Stimulated activated effector memory CD8-positive, alpha-beta T cell treated with anti-CD3 and anti-CD28 coated beads, Interleukin-12 subunit alpha, Interleukin-12 subunit beta, amount 100 ng/mL, for 72 hours (primary cell): ENCODE results near the gene SPATA20.
A peak's percentile ranks its signal among the peaks of the same experiment; 100 is the strongest.

Experiments used
- ATAC-seq: fragments of 150-1000 bp; cut with Tn5 transposase; 2 replicates; pipeline ENCODE4 v1.10.0; 2021
- DNase-seq, 2 donors: peaks; one replicate each; pipeline ENCODE4 v3.0.0; 2021 to 2022; ENCODE audit warnings: low spot score in 2 of 2
- H3K27ac Mint-ChIP-seq: one replicate; pipeline ENCODE4 v1.8.0; 2022; ENCODE audit warnings: mild to moderate bottlenecking, mixed read lengths
- H3K36me3 Mint-ChIP-seq: one replicate; pipeline ENCODE4 v1.8.0; 2022; ENCODE audit warnings: mild to moderate bottlenecking, mixed read lengths
- H3K4me1 Mint-ChIP-seq: one replicate; pipeline ENCODE4 v1.8.0; 2022; ENCODE audit warnings: mixed read lengths
- H3K4me3 Mint-ChIP-seq: one replicate; pipeline ENCODE4 v1.8.0; 2022; ENCODE audit warnings: mild to moderate bottlenecking, mixed read lengths
- H3K9me3 Mint-ChIP-seq: one replicate; pipeline ENCODE4 v1.8.0; 2022; ENCODE audit warnings: mixed read lengths

Gene SPATA20

DNA sequence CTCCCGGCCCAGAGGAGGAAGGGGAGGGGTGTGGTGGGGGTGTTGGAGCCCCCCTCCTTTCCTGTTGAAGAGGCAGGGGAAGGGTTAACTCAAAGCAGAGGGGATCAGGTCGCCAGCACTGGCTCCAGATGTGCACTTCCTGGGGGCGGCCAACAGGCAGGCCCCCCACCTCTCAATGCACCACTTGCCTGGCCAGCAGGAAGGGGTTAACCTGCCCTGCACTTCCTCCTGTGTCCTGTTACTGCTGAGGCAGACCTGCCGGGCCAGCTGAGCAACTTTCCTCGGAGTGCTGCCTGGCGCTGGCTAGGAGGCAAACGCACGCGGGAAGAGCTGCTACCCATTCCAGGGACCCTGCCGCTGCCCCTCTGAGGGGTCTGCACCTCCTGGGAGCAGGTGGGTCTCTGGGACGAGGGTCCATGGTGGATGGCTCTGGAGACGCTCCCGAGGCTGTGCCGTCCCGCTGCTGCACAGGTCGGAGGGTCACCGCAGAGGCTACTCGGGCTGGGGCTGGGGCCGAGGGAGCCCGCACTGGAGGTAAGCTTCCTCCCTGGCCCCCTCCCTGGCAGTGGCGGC, 14.4 kb upstream of the SPATA20 start, which contains the start of gene EPN3:
TSS of gene EPN3 (plus strand) at position 284 of the 573 bp plus-strand sequence. CDS start 3,822 bp downstream, outside the sequence.
- peaks cover 32% of the 10 kb centered on the region for H3K4me1 Mint-ChIP-seq
- H3K27ac Mint-ChIP-seq = no peak within 1 kb of the TSS
- H3K4me3 Mint-ChIP-seq = no peak within 1 kb of the TSS
- no peaks in the 10 kb centered on the region for H3K9me3 Mint-ChIP-seq
- ATAC-seq (no peak), DNase-seq (no peak)
- H3K36me3 Mint-ChIP-seq = no peaks in the 10 kb centered on the region

DNA sequence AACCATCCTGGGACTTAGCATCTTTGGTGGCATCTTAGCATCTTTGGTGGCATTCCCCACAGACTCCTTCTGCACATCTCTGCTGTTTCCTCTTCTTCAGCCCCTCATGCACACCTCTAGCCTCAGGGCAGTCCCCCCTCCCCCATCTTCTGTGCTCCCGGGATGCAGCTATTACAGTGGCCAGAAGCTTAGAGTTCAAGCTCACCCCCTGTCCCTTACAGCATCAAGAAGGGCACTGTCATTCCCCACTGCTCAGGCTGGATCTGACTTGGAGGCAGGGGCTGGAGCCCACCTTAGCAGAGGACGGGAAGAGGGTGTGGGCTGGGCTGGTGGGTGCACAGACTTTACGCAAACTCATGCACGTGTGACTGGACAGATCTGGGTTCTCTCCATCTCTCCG, 13.8 kb upstream of the SPATA20 start:
- no peaks in the 10 kb centered on the region for H3K36me3 Mint-ChIP-seq
- peaks cover 32% of the 10 kb centered on the region for H3K4me1 Mint-ChIP-seq
- H3K4me3 Mint-ChIP-seq = no peak overlapping the region
- no peaks in the 10 kb centered on the region for H3K9me3 Mint-ChIP-seq
- DNase-seq (no peak), ATAC-seq (no peak)
- no peak overlapping the region for H3K27ac Mint-ChIP-seq

DNA sequence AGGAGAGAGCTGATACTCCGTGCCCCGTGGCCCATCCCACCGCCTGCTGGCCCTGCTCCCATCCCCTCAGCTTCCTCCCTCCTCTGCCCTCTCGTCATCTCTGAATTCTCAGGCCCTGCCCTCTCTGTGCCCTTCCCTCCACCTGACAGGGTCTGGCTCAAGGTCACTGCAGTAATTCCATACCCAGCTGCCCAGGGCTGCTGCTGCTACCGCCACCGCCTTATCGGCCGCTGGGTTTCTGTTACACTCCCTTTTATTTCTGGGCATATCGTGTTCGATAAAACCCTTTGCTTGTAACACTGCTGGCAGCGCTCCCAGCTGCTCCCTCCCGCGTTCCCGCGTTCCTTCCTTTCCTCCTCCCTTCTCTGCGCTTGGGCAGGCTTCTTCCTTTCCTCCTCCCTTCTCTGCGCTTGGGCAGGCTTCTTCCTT, 13.2 kb upstream of the SPATA20 start:
- H3K4me3 Mint-ChIP-seq = no peak overlapping the region
- H3K9me3 Mint-ChIP-seq = no peaks in the 10 kb centered on the region
- no peaks in the 10 kb centered on the region for H3K36me3 Mint-ChIP-seq
- peak overlapping the region; percentile 20 for H3K27ac Mint-ChIP-seq
- H3K4me1 Mint-ChIP-seq = peaks cover 32% of the 10 kb centered on the region
- DNase-seq = no peak
- no peak for ATAC-seq

DNA sequence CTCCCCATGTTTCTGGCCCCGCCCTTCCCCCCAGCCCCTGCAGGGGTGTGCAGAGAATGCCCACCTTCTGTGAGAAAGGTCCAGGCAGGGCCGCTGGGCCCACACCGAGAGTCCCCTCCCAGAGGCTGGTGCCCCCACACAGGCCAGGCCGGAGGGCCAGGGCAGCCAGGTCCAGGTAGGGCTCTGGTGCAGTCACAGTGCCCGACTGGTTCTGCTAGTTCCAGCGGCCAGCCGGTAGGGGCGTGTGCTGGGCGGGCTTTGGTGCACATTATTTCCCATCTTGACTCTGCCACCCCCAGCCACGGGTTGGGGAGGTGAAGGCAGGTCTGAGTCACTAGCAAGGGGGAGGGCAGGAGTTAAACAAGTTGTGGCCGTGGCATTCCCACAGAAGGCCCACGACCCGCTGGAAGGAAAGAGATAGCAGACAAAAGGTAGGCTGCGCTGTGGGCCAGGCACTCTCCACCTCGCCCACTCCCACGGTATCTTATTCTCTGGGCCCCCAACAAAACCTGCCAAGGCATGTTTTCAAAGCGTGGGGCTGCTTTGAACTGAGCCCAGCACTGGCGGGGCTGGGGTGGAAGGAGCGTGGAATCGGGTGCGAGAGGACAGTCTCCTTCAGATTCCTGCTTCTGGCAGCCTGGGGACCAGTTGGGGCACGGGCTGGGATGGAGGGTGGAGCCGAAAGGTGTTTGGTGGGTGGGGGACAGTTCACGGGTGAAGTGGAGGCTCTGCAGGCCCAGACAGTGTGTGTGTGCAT, 12.6 kb upstream of the SPATA20 start:
- no peaks in the 10 kb centered on the region for H3K36me3 Mint-ChIP-seq
- no peaks in the 10 kb centered on the region for H3K9me3 Mint-ChIP-seq
- ATAC-seq (peak; percentile 66), DNase-seq (no peak)
- no peak overlapping the region for H3K4me3 Mint-ChIP-seq
- peaks cover 32% of the 10 kb centered on the region for H3K4me1 Mint-ChIP-seq
- H3K27ac Mint-ChIP-seq = peak overlapping the region; percentile 20

DNA sequence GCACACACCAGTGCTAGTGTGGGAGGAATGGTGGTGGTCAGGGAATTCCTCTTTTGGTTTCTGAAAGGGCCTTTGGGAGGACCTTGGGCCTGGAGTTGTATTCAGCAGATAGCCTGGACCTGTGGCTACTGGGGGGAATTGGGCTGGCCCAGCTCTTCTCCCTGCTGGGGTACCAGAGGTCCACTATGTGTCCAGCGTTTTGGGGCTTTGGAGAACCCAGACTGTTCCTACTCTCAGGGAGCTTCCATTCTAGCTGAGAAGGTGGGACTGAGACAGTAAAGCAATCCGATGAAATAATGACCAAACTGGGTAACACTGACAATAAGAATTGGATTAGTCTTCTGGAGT, 12.0 kb upstream of the SPATA20 start:
- H3K4me3 Mint-ChIP-seq = no peak overlapping the region
- H3K4me1 Mint-ChIP-seq = peaks cover 32% of the 10 kb centered on the region
- ATAC-seq (no peak), DNase-seq (no peak)
- H3K27ac Mint-ChIP-seq = no peak overlapping the region
- no peaks in the 10 kb centered on the region for H3K9me3 Mint-ChIP-seq
- no peaks in the 10 kb centered on the region for H3K36me3 Mint-ChIP-seq

DNA sequence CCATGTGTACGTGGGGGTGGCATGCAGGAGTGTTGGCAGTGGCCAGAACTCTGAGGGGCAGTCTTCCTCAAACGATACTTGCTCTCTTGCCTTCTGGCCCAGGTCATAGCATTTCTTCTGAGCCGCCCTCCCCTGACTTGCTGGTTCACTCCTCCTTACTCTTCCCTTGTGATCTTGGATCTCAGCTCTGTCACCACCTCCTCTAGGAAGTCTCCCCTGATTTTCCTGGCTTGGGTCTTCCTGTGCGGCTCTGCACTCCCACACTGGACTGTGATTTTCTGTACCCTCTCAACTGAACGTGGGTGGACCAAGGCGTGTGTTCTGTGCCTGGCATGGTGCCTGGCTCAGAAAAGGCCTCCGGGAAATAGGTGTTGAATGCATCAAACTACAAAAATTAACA, 11.6 kb upstream of the SPATA20 start:
- no peak overlapping the region for H3K27ac Mint-ChIP-seq
- ATAC-seq (no peak), DNase-seq (no peak)
- no peaks in the 10 kb centered on the region for H3K9me3 Mint-ChIP-seq
- H3K4me3 Mint-ChIP-seq = no peak overlapping the region
- peaks cover 32% of the 10 kb centered on the region for H3K4me1 Mint-ChIP-seq
- no peaks in the 10 kb centered on the region for H3K36me3 Mint-ChIP-seq

DNA sequence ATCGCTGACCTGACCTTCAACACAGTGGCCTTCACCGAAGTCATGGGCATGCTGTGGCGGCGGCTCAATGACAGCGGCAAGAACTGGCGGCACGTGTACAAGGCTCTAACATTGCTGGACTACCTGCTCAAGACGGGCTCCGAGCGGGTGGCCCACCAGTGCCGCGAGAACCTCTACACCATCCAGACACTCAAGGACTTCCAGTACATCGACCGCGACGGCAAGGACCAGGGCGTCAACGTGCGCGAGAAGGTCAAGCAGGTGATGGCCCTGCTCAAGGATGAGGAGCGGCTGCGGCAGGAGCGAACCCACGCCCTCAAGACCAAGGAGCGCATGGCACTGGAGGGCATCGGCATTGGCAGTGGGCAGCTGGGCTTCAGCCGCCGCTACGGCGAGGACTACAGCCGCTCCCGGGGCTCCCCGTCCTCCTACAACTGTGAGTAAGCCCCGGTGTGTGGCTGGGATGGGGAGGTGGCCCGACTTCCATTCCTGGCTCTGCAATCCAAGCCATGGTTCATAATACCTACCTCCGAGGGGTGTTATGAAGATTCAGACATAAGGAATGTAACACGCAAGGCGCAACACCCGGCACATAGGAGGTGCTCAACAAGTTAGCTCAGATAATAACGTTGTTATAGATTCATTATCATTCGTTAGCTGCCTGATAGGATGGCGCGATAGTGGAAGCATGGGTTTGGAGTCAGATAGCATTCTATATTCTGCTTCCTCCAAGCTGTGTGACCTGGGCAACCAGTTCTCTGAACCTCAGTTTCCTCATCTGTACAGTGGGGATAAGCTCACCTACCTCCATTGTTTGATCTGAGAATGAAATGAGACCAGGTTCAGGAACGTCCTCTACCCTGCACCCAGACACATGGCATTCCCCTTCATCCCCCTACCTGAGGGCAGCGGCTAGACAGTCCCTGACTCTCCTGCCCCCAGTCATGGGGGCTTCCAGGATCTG, 10.0 kb upstream of the SPATA20 start:
- Mint-ChIP-seq H3K27ac (no peak overlapping the region), H3K4me3 (no peak overlapping the region), H3K36me3 (no peaks in the 10 kb centered on the region), H3K9me3 (no peaks in the 10 kb centered on the region), H3K4me1 (peaks cover 36% of the 10 kb centered on the region)
- DNase-seq (no peak), ATAC-seq (no peak)

DNA sequence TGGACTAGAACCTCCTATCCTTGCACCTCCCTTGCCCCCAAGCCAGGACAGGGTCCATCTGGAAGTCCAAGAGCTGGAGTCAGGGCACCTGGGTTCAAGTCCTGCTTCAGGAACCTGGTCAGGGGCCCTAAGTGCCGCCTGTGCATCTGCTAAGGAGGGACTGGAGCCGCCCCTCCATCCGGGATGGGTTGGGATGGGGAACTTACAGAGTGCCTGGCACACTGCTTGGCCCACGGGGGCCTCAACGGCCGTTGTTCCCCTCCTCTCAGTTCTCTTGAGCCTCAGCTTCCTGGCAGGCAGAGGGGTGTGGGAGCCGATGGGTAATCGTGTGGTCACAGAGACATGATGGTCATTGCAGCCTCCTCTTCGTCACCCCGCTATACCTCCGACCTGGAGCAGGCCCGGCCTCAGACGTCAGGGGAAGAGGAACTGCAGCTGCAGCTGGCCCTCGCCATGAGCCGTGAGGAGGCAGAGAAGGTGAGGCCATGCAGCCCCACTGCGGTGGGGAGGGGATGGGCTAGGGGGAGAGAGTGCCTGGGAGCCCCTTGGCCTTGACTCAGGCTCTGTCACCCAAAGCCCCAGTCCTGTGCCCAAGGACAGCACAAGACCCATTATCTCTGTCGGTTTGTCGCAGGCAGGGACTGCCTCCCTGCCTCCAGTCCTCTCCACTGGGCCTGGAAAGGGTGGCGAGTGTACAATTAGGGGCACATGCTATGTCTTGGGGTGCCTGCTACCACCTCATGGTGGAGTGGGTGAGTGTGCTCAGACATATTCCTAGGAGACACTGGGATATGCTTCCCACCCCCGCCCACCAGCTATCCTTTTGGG, 9.0 kb upstream of the SPATA20 start:
- Mint-ChIP-seq H3K9me3 (no peaks in the 10 kb centered on the region), H3K36me3 (no peaks in the 10 kb centered on the region), H3K4me1 (peaks cover 32% of the 10 kb centered on the region), H3K4me3 (no peak overlapping the region), H3K27ac (no peak overlapping the region)
- ATAC-seq (no peak), DNase-seq (no peak)

DNA sequence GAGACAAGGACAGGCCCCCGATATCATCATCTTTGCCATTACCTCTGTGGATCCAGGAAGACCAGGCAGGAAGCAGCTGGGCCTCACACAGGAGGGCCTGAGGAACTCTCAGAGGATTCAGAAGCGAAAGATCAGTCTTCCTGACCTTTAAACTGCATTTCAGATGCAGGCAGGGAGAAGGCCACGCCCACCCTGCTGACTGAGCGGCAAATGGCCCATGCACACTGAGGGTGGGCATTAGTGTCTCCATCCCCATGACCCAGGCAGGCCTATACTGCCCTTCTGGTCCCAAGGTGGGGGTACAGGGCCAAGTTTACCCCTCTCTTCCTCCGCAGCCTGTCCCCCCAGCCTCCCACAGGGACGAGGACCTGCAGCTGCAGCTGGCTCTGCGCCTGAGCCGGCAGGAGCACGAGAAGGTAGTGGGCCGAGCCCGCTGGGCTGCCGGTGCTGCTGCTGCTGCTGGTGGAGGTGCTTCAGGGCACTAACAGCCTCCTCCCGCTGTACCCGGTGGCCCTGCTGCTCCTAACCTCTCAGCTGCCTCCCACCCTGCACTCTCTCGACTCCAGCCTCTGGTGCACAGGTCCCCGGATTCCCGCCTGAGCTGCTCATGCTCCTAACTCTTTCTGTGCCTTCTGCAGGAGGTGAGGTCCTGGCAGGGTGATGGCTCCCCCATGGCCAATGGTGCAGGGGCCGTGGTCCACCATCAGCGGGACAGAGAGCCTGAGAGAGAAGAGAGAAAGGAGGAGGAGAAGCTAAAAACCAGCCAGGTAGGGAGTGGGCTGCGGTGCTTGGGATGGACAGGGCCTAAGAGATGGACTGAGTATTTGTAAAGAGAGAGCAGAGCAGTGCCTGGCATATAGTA, 8.2 kb upstream of the SPATA20 start:
- ATAC-seq (no peak), DNase-seq (no peak)
- Mint-ChIP-seq H3K36me3 (no peaks in the 10 kb centered on the region), H3K27ac (no peak overlapping the region), H3K4me1 (peaks cover 24% of the 10 kb centered on the region), H3K9me3 (no peaks in the 10 kb centered on the region), H3K4me3 (no peak overlapping the region)

DNA sequence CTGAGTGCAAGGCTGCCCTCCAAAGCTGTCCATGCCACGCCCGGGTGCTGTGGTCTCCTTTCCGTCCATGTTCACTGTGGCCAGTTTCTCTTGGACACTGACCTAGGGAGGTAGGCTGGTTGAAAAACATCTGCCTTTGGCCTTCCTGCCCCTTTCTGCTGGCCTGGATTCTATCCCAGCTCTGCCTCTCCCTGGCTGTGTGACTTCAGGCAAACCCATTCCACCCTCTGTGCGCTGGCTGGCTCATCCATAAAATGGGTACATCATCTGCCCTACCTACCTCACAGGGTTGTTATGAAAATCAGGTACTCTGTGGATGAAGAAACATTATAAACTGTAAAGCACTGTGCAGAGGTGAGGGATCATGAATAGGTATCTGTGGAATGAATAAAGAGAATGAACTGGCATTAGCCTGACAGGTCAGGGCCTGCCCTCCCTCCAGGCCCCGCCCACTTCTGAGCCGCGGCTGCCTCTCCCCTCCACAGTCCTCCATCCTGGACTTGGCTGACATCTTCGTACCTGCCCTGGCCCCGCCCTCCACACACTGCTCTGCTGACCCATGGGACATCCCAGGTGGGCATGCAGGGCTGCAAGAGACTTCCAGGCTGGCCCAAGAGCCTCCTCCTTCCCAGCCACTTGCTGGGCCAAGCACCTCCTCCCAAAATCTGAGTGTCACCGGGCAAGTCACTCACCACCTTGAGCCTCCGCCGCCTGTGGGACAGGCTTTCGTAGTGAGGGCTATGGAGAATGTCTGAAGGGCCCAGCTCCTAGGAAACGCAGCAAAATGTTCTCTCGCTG, 7.0 kb upstream of the SPATA20 start:
- H3K4me1 Mint-ChIP-seq = peaks cover 21% of the 10 kb centered on the region
- H3K36me3 Mint-ChIP-seq = no peaks in the 10 kb centered on the region
- H3K4me3 Mint-ChIP-seq = no peak overlapping the region
- no peak for ATAC-seq
- no peak for DNase-seq
- no peaks in the 10 kb centered on the region for H3K9me3 Mint-ChIP-seq
- no peak overlapping the region for H3K27ac Mint-ChIP-seq

DNA sequence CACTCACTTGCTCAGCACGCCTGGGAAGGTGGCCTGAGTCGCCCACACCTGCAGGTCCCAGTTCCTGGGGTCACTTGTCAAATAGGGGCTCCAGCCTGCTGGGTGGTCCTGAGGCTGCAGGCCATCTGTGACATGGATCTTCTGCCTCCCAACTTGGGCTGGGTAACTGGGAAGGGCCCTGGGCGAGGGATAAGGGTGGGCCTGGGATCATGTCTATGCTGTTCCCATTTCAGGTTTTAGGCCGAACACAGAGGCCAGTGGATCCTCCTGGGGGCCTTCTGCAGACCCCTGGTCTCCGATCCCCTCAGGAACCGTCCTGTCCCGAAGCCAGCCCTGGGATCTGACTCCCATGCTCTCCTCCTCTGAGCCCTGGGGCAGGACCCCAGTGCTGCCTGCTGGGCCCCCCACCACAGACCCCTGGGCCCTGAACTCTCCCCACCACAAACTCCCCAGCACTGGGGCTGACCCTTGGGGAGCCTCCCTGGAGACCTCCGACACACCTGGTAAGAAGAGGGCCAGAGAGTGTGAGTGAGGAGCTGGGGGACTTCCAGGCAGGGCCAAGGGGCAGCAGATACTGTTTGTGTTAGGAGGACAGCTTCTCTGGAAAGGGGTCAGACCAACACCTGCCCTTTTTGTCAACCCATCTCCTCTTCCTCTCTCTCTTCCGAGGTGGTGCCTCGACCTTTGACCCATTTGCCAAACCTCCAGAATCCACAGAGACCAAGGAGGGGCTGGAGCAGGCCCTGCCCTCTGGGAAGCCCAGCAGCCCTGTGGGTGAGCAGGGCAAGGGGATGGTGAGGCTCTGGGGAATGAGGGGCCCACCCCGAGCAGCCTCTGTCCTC, 6.2 kb upstream of the SPATA20 start:
- H3K9me3 Mint-ChIP-seq = no peaks in the 10 kb centered on the region
- DNase-seq = no peak
- H3K4me3 Mint-ChIP-seq = peak overlapping the region; percentile 76
- no peak for ATAC-seq
- peaks cover 21% of the 10 kb centered on the region for H3K4me1 Mint-ChIP-seq
- peaks cover 5% of the 10 kb centered on the region for H3K36me3 Mint-ChIP-seq
- H3K27ac Mint-ChIP-seq = peak overlapping the region; percentile 83

DNA sequence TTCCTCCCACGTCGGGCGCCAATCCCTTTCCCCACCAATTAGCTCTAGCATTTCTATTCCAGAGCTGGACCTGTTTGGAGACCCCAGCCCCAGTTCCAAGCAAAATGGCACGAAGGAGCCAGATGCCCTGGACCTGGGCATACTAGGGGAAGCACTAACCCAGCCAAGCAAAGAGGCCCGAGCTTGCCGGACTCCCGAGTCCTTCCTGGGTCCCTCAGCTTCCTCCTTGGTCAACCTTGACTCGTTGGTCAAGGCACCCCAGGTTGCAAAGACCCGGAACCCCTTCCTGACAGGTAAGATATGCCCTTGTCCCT, 5.6 kb upstream of the SPATA20 start:
- H3K27ac Mint-ChIP-seq = peak overlapping the region; percentile 83
- no peak for ATAC-seq
- DNase-seq = no peak

More for the DNA sequence above, 5.6 kb upstream of the SPATA20 start:
- Mint-ChIP-seq H3K4me1 (peaks cover 26% of the 10 kb centered on the region), H3K9me3 (no peaks in the 10 kb centered on the region), H3K4me3 (peak overlapping the region; percentile 76), H3K36me3 (peaks cover 9% of the 10 kb centered on the region)
